GM19193 (cell line): ENCODE results near the gene TTC7B.

Source experiments
- POLR2A ChIP-seq: IDR thresholded peaks from 4 replicates; pipeline ENCODE4 v1.6.1; 2011; ENCODE audit not compliant: insufficient read depth, insufficient read length; ENCODE audit errors: extremely low read depth

The TTC7B gene

DNA sequence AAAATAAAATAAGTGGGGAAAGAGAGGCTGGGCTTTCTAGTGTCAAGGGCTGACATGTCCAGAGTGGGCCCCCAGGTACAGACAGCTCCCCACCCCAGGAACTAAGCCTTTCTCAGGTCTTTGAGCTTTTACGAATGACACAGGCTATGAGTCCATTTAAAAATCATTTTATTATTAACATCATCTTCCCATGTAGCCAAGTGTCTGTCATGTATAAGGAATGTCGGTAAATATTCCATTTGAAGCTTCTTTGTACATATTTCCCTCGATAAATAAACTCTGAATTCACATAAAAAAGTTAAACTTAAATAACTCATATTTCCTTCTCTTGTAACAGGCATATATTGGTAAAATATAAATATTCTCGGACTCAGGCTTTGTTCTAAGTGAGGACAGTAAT is 275.8 kb downstream of the TTC7B start:
- no peak for TF ChIP-seq POLR2A

GRCh38 chr14:90539996-90540395 is 276.2 kb downstream of the TTC7B start:
- TF ChIP-seq POLR2A, result no peak

DNA sequence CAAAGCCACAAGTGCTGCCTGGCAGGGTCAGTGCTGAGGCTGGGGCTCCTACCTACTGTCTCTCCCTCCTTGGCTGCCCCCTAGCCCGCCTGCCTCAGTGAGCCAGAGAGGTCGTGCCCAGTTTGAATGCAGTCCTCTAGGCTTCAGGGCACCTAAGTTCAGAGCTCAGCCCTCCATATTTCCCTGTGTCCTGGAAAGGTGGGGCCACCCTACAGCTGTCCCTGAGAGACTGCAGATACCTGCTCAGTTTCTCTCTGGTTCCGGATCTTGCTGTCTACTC is 276.8 kb downstream of the TTC7B start:
- TF ChIP-seq POLR2A, result no peak

DNA sequence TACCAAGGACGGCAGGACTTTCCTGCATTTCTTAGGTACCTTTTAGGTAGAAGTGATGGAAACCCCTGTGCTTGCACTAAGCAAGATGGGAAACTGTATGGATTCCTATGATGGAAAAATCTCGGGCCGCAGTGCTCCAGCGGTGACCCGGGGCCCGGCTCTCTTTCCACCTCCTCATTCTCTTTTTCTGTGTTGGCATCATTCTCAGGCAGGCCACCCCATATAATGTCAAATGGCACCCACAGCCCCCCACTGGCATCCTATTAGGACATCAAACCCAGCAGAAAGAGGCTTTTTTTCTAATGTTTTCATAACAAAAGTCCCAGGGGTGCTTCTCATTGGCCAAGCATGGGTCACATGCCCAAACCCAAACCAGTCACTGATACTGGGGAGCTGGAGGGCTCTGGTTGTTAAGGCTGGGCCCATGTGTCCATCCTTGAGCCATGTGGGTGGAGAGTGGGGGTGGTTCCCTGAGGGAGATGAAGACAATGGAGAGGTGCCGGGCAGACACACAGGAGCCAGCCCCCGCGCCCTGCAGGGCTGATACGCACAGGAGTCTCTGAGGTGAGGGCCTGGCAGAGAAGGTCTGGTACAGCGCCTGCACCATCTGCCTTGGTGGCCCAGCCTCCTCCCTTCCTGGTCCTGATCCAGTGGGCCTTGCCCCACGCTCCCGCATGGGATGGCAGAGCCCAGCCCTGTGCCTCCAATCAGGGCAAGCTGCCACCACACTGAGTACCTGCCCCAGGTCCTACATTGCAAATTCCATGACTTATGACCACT is 277.3 kb downstream of the TTC7B start:
- no peak for TF ChIP-seq POLR2A

DNA sequence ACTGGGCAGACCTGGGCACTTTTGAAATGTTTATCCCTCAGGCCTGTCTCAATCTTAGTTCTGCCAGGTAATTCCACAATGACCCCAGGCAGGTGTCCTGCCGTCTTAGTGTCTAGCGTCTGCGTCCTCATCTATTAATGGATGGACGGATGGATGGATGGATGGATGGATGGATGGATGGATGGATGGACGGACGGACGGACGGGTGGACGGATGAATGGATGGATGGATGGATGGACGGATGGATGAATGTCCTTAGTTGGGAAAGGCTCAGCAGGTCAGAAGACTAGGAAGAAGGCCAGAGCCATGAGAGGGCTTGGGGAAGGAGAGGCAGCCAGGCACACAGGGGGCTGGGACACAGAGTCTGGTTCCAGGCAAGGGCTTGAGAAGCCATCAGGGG is 278.1 kb downstream of the TTC7B start:
- TF ChIP-seq POLR2A, result no peak

GRCh38 chr14:90536511-90537191 is 279.6 kb downstream of the TTC7B start:
- no peak for TF ChIP-seq POLR2A

DNA sequence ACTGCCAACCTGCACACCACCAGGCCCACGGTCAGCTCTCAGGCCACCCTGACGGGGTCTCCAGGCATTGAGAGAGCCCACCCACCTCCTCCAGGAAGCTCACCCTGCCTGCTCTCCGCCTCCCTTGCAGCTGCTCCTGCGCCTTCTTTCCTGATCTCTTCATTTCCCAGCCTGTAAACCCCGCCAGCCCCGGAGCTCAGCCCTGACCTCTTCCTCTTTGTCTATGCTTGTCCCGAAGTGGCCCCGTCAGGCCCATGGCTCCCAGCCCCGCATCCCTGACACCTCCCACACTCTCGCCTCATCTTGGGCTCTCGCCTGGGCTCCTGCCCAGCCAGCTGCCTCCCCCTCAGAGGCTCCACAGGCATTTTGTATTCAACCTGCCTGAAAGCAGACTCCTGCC is 280.1 kb downstream of the TTC7B start:
- TF ChIP-seq POLR2A, result no peak

DNA sequence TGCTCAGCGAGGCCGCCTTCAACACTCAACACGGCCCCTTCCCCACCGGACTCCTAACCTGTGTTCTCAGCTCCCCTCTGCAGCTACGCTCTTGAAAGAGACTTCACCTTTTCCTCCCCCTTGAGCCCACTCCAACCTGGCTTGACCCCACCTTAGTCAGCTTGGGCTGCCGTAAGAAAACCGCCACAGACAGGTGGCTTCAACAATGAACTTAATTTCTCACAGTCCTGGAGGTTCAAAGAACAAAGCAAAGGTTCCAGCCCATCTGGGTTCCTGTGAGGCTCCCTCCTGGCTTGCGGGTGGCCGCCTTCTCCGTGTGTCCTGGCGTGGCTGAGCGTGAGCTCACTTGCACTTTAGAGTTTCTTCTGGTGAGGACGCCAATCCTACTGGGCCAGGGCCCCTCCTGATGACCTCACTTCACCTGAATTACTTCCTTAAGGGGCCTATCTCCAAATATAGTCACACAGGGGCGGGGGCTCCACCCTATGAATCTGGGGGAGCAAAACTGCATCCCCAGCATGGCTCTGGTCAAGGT is 280.6 kb downstream of the TTC7B start:
- no peak for TF ChIP-seq POLR2A

GRCh38 chr14:90534838-90535555 is 281.2 kb downstream of the TTC7B start:
- no peak for TF ChIP-seq POLR2A

- no peak for TF ChIP-seq POLR2A
These were observed 282.0 kb downstream of the TTC7B start for GRCh38 chr14:90534091-90534837.

DNA sequence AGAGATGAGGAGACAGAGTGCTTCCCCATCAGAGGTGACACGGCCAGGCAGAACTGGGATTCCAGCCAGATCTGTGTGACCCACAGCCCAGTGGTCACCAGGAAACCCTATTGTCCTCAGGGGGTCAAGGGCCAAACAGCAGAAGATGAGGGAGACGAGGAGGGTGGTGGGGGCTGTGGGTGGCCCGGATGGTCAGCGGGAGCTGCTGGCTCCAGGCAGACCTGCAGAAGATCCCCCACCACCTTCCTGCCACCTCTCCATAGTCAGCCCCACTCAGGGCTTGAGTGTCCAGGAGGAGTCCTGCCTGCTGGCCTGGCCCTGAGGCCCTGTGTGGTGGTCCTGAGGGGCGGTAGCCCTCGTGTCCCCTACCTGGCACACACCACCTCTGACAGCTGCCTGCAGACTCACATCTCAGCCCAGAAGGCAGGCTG is 282.6 kb downstream of the TTC7B start:
- TF ChIP-seq POLR2A, result no peak

GRCh38 chr14:90532826-90533525 is 283.3 kb downstream of the TTC7B start:
- TF ChIP-seq POLR2A, result no peak

DNA sequence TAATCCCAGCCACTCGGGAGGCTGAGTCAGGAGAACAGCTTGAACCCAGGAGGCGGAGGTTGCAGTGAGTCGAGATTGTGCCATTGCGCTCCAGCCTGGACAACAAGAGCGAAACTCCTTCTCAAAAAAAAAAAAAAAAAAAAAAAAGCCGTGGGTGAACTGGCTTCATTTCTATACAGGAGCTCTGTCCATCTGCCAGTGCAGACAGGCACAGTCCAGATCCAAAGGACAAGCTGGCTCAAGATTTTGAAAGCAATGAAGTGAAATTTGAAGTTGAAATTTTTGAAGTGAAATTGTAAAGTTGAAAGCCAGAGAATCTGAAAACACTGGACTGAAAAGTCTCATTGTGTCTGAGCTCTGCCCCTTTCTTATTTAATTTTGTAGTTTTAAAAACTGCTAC is 284.7 kb downstream of the TTC7B start:
- TF ChIP-seq POLR2A, result no peak

DNA sequence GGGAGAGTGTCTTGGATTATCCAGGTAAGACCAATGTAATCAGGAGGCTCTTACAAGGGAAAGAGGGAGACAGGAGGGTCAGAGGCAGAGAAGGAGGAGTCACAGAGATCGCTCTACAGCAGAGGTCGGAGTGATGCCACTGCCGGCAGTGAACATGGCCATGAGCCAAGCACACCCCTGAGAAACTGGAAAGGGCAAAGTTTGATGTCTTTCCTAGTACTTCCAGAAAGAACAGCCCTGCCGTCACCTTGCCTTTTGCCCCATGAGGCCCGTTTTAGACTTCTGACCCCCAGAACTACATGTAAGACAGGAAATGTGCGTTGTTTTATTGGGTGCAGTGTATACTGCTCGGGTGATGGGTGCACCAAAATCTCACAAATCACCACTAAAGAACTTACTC is 285.7 kb downstream of the TTC7B start:
- TF ChIP-seq POLR2A, result no peak
